Natural killer cell treated with Interleukin-12 subunit alpha and Interleukin-12 subunit beta and Interleukin-15 and Interleukin-18, amount 100 ng/mL, for 72 hours (primary cell): ENCODE data around the gene PCDHGA5. TPM values are rescaled to one million over a fixed set of nuclear protein-coding genes. Genes with fewer than 3 reads are reported as not detected.
"Not testable (repeated sequence)": the region's sequence is repeated elsewhere in the genome, so short reads cannot be mapped to it uniquely, and the experiment has no call there.

ENCODE experiments used
- ATAC-seq, 2 donors: fragments of 150-1000 bp; cut with Tn5 transposase in 1 of 2; sonication (Bioruptor Pico), chemical (Tn5 transposase) in 1 of 2; 2 replicates each; pipeline ENCODE4 v1.10.0; 2021
- DNase-seq: peaks from one replicate; pipeline ENCODE4 v3.0.0; 2022; ENCODE audit warnings: low spot score
- H3K27ac Mint-ChIP-seq, 2 donors: 1 replicate in 1 of 2; 2 replicates in 1 of 2; pipeline ENCODE4 v1.8.0; 2022; ENCODE audit warnings: mixed read lengths in 2 of 2, mild to moderate bottlenecking in 1 of 2, moderate library complexity in 1 of 2
- H3K27me3 Mint-ChIP-seq, 2 donors: 1 replicate in 1 of 2; 2 replicates in 1 of 2; pipeline ENCODE4 v1.8.0; 2022; ENCODE audit warnings: mixed read lengths in 2 of 2
- H3K36me3 Mint-ChIP-seq: one replicate; pipeline ENCODE4 v1.8.0; 2022; ENCODE audit warnings: mixed read lengths
- H3K4me1 Mint-ChIP-seq, 2 donors: 1 replicate in 1 of 2; 2 replicates in 1 of 2; pipeline ENCODE4 v1.8.0; 2022; ENCODE audit warnings: low read depth in 2 of 2, mixed read lengths in 2 of 2, mild to moderate bottlenecking in 1 of 2
- H3K4me3 Mint-ChIP-seq: one replicate; pipeline ENCODE4 v1.8.0; 2022; ENCODE audit warnings: mixed read lengths
- H3K9me3 Mint-ChIP-seq: 2 replicates; pipeline ENCODE4 v1.8.0; 2022; ENCODE audit warnings: mixed read lengths
- total RNA-seq, 2 donors: library from RNA; stranded (reverse); gene quantifications; one replicate each; pipeline ENCODE4 v1.2.3, GENCODE V29; 2022

The PCDHGA5 gene
- total RNA-seq, result under 1 TPM; 0.33 to 0.36 TPM

DNA sequence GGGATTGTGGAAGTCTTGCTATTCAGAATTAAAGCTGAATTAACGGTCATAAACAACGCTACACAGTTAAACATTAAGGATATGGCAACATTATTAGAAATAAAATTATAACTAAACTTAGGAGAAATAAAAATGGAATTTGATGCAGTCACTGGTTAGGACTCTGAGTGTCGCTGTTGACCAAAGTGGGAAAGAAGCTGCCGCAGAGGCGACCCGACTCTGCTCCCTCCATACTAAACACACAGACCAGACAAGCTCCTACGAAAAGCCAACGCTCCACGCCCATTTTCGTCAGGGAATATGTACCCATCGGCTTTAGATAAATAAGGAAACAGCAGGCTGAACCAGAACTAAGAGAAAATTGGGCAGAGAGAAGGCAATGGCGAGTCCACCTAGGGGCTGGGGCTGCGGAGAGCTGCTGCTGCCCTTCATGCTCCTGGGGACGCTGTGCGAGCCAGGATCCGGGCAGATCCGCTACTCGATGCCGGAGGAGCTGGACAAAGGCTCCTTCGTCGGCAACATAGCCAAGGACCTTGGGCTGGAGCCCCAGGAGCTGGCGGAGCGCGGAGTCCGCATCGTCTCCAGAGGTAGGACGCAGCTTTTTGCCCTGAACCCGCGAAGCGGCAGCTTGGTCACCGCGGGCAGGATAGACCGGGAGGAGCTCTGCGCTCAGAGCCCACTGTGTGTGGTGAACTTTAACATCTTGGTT lies at the start of gene PCDHGA5:
TSS of gene PCDHGA5 (plus strand) at position 211 of the 709 bp plus-strand sequence. CDS start at position 380, 169 bp downstream.
- ATAC-seq, result no peak
- no peak within 1 kb of the TSS for H3K4me3 Mint-ChIP-seq
- peaks cover 3 to 5% of the 10 kb centered on the region in 2 donors for H3K4me1 Mint-ChIP-seq
- H3K36me3 Mint-ChIP-seq, result peaks cover 34% of the 10 kb centered on the region
- no peak for DNase-seq
- H3K27me3 Mint-ChIP-seq, result peaks cover 55 to 75% of the 10 kb centered on the region in 2 donors
- H3K9me3 Mint-ChIP-seq, result peaks cover 10% of the 10 kb centered on the region
- H3K27ac Mint-ChIP-seq, result peak within 1 kb of the TSS in 1 of 2 donors; percentile 47

DNA sequence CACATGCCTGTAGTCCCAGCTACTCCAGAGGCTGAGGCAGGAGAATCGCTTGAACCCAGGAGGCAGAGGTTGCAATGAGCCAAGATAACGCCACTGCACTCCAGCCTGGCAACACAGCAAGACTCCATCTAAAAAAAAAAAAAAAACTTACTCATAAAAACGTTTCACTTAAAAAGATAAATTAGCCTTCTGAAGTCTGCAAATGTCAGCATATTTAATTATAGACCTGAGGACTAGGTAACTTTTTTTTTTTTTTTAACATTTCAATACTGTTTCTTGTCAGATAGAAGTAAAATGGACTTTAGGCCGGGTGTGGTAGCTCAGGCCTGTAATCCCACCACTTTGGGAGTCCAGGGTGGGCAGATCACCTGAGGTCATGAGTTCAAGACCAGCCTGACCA lies 47.0 kb upstream of the PCDHGA5 start:
- not testable (repeated sequence) for H3K27me3 Mint-ChIP-seq, H3K27ac Mint-ChIP-seq, ATAC-seq, DNase-seq, H3K4me3 Mint-ChIP-seq
- H3K4me1 Mint-ChIP-seq, result peaks cover 35 to 45% of the 10 kb centered on the region in 2 donors
- peaks cover 38% of the 10 kb centered on the region for H3K9me3 Mint-ChIP-seq
- peaks cover 64% of the 10 kb centered on the region for H3K36me3 Mint-ChIP-seq

DNA sequence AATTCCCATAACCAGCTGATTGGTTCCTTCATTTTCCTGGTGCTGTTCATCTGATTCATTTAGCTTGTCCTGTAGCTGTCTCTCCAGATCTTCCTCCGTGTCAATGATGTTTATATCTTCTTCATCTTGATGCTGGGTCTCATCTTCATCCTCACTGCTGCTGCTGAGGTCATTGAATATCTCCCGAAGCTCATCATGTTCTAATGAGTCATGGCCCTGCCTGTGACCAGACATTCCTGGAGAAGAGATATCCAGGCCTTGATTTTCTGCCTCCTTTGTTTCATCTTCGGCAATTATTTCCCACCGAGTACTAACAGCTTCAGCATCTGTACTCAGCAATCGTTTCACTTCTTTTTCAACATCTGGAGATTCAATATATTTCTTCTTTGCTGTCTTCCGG lies 44.8 kb upstream of the PCDHGA5 start:
- DNase-seq (no peak), ATAC-seq (no peak)
- Mint-ChIP-seq H3K4me3 (peak overlapping the region; percentile 97), H3K9me3 (peaks cover 33% of the 10 kb centered on the region), H3K27ac (peak overlapping the region; percentile 99 to 100), H3K36me3 (peaks cover 57% of the 10 kb centered on the region), H3K27me3 (no peaks in the 10 kb centered on the region), H3K4me1 (peaks cover 35 to 45% of the 10 kb centered on the region in 2 donors)

DNA sequence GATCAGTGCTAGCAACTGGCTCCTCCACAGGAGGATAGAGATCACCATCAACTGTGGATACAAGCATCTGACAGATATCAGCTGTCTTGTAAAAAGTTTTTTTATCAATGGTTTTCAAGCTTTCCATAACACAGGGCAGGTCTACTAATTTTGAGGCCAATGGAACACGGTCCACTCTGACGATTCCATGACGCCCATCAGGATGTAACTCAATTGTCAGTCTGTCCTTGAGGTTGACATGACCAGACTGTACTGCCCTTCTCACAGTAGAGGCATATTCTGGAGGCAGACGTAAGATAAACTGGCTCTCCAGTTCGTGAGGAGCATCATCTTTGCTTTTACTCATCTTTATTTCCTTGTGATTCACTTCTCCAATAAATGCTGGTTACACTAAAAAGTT lies 44.3 kb upstream of the PCDHGA5 start:
- H3K27me3 Mint-ChIP-seq, result peaks cover 2 to 4% of the 10 kb centered on the region in 2 donors
- peak overlapping the region; percentile 99 to 100 for H3K27ac Mint-ChIP-seq
- DNase-seq, result no peak
- peaks cover 35 to 43% of the 10 kb centered on the region in 2 donors for H3K4me1 Mint-ChIP-seq
- peak overlapping the region; percentile 97 for H3K4me3 Mint-ChIP-seq
- H3K9me3 Mint-ChIP-seq, result peaks cover 30% of the 10 kb centered on the region
- peaks cover 52% of the 10 kb centered on the region for H3K36me3 Mint-ChIP-seq
- no peak for ATAC-seq

DNA sequence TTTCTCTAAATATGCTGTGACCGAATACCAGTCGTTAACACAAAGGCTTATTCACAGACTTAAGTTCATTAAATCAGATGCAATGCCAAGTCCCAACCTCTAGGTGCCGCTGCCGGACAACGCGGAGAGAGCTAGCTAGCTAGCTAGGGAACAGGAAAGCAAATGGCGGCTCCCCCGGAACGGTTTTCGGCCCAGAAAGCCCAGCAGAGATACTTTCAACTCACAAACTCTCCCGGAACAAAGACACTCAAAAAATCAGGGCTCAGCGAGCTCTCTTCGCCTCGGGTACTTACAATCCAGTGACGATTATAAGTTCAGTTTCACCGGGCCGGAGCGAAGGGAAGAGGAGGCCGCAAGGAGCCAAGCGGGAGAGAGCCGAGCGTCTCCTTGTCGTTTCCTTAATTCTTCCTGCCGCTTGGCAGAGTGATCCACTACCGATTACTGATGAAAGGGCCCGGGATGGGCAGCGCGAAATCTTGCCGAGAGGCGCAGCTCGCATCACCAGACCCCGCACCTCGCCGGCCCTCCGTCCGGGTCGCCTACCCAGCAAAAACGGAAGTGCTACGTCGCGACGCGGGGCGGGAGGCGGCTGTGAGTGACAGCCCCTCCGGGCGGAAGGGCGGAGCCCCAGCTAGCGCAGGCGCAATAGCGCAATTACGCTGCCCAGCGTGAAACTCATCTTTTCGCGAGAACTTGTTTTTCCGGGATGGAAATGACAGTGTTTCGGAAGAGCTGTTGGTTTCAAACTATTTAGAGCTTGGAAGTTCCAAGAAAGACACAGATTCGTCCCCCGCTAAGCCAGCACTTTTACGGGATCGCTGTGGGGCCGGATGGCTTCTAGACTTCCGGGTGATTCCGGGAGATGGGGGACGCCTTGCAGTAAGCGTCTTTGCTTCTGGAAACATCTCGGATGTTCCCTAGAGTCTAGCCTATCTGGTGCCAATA lies 43.5 kb upstream of the PCDHGA5 start, which contains the start of gene TAF7:
TSS of gene TAF7 (minus strand) at position 560 of the 945 bp plus-strand sequence. CDS start 740 bp downstream, outside the sequence.
- Mint-ChIP-seq H3K4me1 (peaks cover 35 to 36% of the 10 kb centered on the region in 2 donors), H3K9me3 (peaks cover 22% of the 10 kb centered on the region), H3K36me3 (peaks cover 44% of the 10 kb centered on the region), H3K4me3 (peak within 1 kb of the TSS; percentile 97), H3K27ac (peak within 1 kb of the TSS; percentile 99 to 100), H3K27me3 (peaks cover 2 to 7% of the 10 kb centered on the region in 2 donors)
- ATAC-seq (peak; percentile 97 to 98), DNase-seq (peak; percentile 95)

DNA sequence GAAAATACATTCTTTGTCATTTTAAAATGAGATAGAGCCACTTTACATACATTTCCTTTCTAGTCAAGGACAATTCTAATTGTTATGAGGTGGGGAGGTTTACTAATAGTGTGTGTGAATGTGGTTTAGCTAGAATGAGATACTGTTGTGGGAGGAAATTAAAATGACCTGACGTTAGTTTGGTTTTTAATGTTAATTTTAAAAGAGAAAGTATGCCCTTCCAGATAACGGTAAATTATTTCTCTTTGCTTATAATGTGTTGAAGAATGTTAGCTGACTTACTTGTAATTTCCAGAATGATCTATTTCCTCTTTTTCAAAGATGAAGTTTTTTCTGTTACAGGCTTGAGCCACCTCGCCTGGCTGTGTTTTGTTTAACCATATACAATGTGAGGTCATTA lies 41.7 kb upstream of the PCDHGA5 start:
- ATAC-seq (no peak), DNase-seq (no peak)
- peaks cover 46% of the 10 kb centered on the region for H3K36me3 Mint-ChIP-seq
- H3K4me1 Mint-ChIP-seq, result peaks cover 37 to 40% of the 10 kb centered on the region in 2 donors
- peaks cover 8 to 21% of the 10 kb centered on the region in 2 donors for H3K27me3 Mint-ChIP-seq
- peak overlapping the region; percentile 99 to 100 for H3K27ac Mint-ChIP-seq
- peaks cover 19% of the 10 kb centered on the region for H3K9me3 Mint-ChIP-seq
- H3K4me3 Mint-ChIP-seq, result peak overlapping the region; percentile 38

DNA sequence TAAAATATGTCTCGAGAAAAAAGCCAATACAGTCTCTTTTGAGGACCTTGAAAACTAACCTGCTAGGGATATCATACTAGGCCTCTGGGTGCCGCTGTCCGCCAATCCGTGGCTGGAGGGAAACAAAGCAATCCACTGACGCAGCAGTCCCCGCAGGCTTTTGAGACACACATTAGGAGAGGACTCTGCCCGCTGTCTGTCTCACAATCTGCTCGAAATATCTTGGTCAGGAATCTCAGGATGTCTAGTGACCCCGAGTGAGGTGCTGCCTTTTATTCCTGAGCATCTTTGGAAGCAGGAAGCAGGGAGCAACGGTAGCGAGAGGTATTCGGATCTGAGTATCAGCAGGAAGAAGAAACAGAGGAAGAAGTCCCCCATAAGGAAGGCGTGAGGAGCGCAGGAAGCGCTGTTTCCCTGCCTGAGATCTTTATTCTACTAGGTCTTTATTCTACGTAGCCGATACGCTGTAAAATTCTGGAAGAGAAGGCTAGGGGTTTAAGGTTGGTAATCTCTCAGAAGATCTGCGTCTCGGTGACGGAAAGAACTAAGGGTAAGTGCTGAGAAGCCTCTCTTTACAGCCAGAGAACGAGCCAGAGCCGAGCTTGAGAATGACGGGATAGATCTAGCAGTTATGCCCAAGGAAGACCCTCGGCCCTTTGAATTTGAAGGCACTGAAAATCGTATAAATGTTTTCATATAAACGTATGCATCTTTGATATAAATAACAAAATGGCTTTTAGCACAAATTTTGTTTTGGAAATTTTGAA lies 37.7 kb upstream of the PCDHGA5 start:
- H3K27ac Mint-ChIP-seq, result peak overlapping the region in 1 of 2 donors; percentile 84
- H3K9me3 Mint-ChIP-seq, result peaks cover 4% of the 10 kb centered on the region
- peak overlapping the region; percentile 83 for H3K4me3 Mint-ChIP-seq
- peaks cover 18 to 41% of the 10 kb centered on the region in 2 donors for H3K27me3 Mint-ChIP-seq
- DNase-seq (peak; percentile 67), ATAC-seq (peak; percentile 74 to 84)
- H3K36me3 Mint-ChIP-seq, result peaks cover 14% of the 10 kb centered on the region
- peaks cover 7 to 9% of the 10 kb centered on the region in 2 donors for H3K4me1 Mint-ChIP-seq

DNA sequence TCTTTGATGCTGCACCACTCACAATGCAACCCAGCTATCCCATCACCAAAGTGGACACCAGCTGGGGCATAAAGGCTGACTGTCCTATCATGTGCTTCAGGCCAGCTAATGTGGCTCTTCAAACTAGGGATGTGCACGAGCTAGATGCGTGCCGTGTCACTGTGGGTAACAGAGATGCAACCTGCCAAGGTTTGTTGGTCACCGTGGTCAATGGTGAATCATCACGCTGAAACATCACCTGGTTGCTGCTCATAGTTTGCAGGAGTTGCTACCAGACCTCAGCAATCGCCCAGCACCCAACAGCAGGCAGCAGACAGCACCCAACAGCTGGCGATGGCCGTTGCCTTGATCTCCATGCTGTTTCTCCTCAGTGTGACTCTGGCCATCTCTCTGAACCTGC lies 35.7 kb upstream of the PCDHGA5 start:
- H3K4me1 Mint-ChIP-seq, result peaks cover 4% of the 10 kb centered on the region in 2 donors
- no peak for DNase-seq
- ATAC-seq, result peak in 1 of 2 donors; percentile 27
- no peak overlapping the region for H3K27ac Mint-ChIP-seq
- H3K36me3 Mint-ChIP-seq, result peaks cover 11% of the 10 kb centered on the region
- no peak overlapping the region for H3K4me3 Mint-ChIP-seq
- peaks cover 3% of the 10 kb centered on the region for H3K9me3 Mint-ChIP-seq
- H3K27me3 Mint-ChIP-seq, result peaks cover 31 to 55% of the 10 kb centered on the region in 2 donors

DNA sequence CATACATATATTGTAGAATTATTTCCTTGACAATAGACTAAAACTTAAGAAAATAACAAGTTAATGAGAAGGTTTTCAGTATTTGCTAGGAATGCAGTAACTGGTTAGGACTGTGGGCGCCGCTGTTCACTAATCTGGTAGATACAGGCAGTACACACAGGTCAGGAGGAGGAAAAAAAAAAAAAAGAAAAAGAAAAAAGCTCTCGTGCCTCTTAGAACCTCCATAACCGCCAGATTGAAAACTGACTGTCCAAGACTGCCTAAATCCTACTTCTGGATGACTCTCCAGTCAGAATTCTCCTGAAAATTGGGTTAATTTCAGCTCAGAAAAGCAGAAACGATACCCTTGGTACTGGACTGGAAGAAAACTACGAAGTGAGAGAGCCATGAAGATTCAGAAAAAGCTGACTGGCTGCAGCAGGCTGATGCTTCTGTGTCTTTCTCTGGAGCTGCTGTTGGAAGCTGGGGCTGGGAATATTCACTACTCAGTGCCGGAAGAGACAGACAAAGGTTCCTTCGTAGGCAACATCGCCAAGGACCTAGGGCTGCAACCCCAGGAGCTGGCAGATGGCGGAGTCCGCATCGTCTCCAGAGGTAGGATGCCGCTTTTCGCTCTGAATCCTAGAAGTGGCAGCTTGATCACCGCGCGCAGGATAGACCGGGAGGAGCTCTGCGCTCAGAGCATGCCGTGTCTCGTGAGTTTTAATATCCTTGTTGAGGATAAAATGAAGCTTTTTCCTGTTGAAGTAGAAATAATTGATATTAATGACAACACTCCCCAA lies 33.5 kb upstream of the PCDHGA5 start, which contains the start of gene PCDHGA1:
TSS of gene PCDHGA1 (plus strand) at position 216 of the 782 bp plus-strand sequence.
- DNase-seq, result no peak
- H3K4me3 Mint-ChIP-seq, result no peak within 1 kb of the TSS
- peaks cover 9% of the 10 kb centered on the region for H3K9me3 Mint-ChIP-seq
- peaks cover 19% of the 10 kb centered on the region for H3K36me3 Mint-ChIP-seq
- H3K27me3 Mint-ChIP-seq, result peaks cover 41 to 71% of the 10 kb centered on the region in 2 donors
- no peak within 1 kb of the TSS for H3K27ac Mint-ChIP-seq
- H3K4me1 Mint-ChIP-seq, result peaks cover 4 to 6% of the 10 kb centered on the region in 2 donors
- no peak for ATAC-seq

DNA sequence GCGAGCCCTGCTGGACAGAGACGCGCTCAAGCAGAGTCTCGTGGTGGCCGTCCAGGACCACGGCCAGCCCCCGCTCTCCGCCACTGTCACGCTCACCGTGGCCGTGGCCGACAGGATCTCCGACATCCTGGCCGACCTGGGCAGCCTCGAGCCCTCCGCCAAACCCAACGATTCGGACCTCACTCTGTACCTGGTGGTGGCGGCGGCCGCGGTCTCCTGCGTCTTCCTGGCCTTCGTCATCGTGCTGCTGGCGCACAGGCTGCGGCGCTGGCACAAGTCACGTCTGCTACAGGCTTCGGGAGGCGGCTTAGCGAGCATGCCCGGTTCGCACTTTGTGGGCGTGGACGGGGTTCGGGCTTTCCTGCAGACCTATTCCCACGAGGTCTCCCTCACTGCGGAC lies 31.4 kb upstream of the PCDHGA5 start:
- not testable (repeated sequence) for ATAC-seq, H3K27ac Mint-ChIP-seq, H3K4me1 Mint-ChIP-seq, DNase-seq, H3K4me3 Mint-ChIP-seq
- peaks cover 18% of the 10 kb centered on the region for H3K9me3 Mint-ChIP-seq
- peaks cover 52 to 73% of the 10 kb centered on the region in 2 donors for H3K27me3 Mint-ChIP-seq
- H3K36me3 Mint-ChIP-seq, result peaks cover 17% of the 10 kb centered on the region

DNA sequence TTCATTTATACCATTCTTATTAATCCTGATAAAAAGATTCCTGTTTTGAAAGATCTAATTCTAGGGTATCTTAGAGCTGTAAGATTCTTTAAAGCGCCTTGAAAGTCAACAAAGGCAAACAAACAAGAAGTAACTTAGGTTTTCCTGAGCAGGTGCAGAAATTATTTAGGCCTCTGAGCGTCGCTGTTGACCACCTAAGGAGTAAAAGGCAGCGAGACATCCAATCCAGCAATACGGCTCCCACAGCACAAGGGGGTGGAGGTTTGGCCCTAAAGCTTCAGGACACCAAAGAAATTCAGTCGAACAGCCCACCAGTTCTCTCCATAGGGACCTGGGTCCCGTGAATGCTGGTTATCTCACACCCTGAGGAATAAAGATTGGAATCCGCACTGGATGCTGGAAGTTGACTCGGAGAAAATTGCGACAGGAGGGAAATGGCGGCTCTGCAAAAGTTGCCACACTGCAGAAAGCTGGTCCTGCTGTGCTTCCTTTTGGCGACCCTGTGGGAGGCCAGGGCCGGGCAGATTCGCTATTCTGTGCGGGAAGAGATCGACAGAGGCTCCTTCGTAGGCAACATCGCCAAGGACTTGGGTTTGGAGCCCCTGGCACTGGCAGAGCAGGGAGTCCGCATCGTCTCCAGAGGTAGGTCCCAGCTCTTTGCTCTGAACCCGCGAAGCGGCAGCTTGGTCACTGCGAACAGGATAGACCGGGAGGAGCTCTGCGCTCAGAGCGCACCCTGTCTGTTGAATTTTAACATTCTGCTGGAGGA lies 25.2 kb upstream of the PCDHGA5 start, which contains the start of gene PCDHGA2:
TSS of gene PCDHGA2 (plus strand) at position 223 of the 769 bp plus-strand sequence.
- Mint-ChIP-seq H3K4me3 (no peak within 1 kb of the TSS), H3K27me3 (peaks cover 59 to 87% of the 10 kb centered on the region in 2 donors), H3K4me1 (peaks cover 0 to 2% of the 10 kb centered on the region in 2 donors), H3K9me3 (peaks cover 27% of the 10 kb centered on the region), H3K36me3 (peaks cover 29% of the 10 kb centered on the region), H3K27ac (no peak within 1 kb of the TSS)
- ATAC-seq (no peak), DNase-seq (no peak)
